HepG2 (cell line): ENCODE measurements around the gene WNT7A. TPM values are rescaled to one million over a fixed set of nuclear protein-coding genes. Genes with fewer than 3 reads are reported as not detected.
A peak's percentile ranks its signal among the peaks of the same experiment; 100 is the strongest.

Experiments used
- BORCS8-MEF2B ChIP-seq: sonication (generic); formaldehyde crosslinking; IDR thresholded peaks from 2 replicates; pipeline ENCODE4 v1.8.0; 2022; ENCODE audit warnings: mild to moderate bottlenecking, missing genetic modification reagents
- CEBPZ ChIP-seq: IDR thresholded peaks from 2 replicates; pipeline ENCODE4 v1.6.1; 2012; ENCODE audit warnings: low read length, improper control_type of control experiment
- FOXO1 ChIP-seq: sonication (generic); formaldehyde crosslinking; IDR thresholded peaks from 2 replicates; pipeline ENCODE4 v1.4.0; 2020; ENCODE audit warnings: missing genetic modification reagents
- JUND ChIP-seq: sonication (generic); formaldehyde crosslinking; IDR thresholded peaks from 2 replicates; pipeline ENCODE4 v1.8.0; 2022; ENCODE audit warnings: mild to moderate bottlenecking, missing genetic modification reagents
- KDM4B ChIP-seq: sonication (generic); formaldehyde crosslinking; IDR thresholded peaks from 2 replicates; pipeline ENCODE4 v1.4.0; 2020; ENCODE audit warnings: missing genetic modification reagents
- MAX ChIP-seq: IDR thresholded peaks from 2 replicates; pipeline ENCODE4 v1.6.1; 2012; ENCODE audit warnings: inconsistent platforms
- MIER3 ChIP-seq: IDR thresholded peaks from 2 replicates; pipeline ENCODE4 v1.6.1; 2016; ENCODE audit warnings: missing compliant biosample characterization, borderline replicate concordance
- MLLT10 ChIP-seq: sonication (generic); formaldehyde crosslinking; IDR thresholded peaks from 2 replicates; pipeline ENCODE4 v1.4.0; 2020; ENCODE audit warnings: missing genetic modification reagents
- NFIB ChIP-seq: sonication (generic); formaldehyde crosslinking; IDR thresholded peaks from 2 replicates; pipeline ENCODE4 v1.9.0; 2021; ENCODE audit warnings: missing genetic modification reagents, mild to moderate bottlenecking, borderline replicate concordance
- ONECUT2 ChIP-seq: sonication (generic); formaldehyde crosslinking; IDR thresholded peaks from 2 replicates; pipeline ENCODE4 v1.4.0; 2020; ENCODE audit warnings: missing genetic modification reagents
- PAXIP1 ChIP-seq: sonication (generic); formaldehyde crosslinking; conservative IDR thresholded peaks from 2 replicates; pipeline ENCODE4 v1.4.0; 2020; ENCODE audit warnings: mild to moderate bottlenecking, missing genetic modification reagents, moderate library complexity
- RAD21 ChIP-seq: fragments of 450-650 bp; formaldehyde crosslinking; IDR thresholded peaks from 2 replicates; pipeline ENCODE4 v1.5.0; 2020; ENCODE audit warnings: mild to moderate bottlenecking
- RBM39 ChIP-seq: fragments of 200-400 bp; formaldehyde crosslinking; IDR thresholded peaks from one replicate; pipeline ENCODE4 v1.6.1; 2018; ENCODE audit warnings: antibody characterized with exemption, mild to moderate bottlenecking, low read depth, low read length; ENCODE audit not compliant: poor library complexity, severe bottlenecking
- SIN3B ChIP-seq: fragments of 150-350 bp; IDR thresholded peaks from 2 replicates; pipeline ENCODE4 v1.6.1; 2014; ENCODE audit warnings: low read length
- TEAD3 ChIP-seq: optimal IDR thresholded peaks from 2 replicates; pipeline ENCODE3; 2016; ENCODE audit warnings: borderline replicate concordance
- THAP11 ChIP-seq: IDR thresholded peaks from 2 replicates; pipeline ENCODE4 v1.6.1; 2016; ENCODE audit warnings: missing biosample characterization, missing genetic modification reagents
- THRA ChIP-seq: sonication (generic); formaldehyde crosslinking; IDR thresholded peaks from 2 replicates; pipeline ENCODE4 v1.4.0; 2020; ENCODE audit warnings: missing genetic modification reagents, borderline replicate concordance
- YY1 ChIP-seq: IDR thresholded peaks from 2 replicates; pipeline ENCODE4 v1.6.1; 2011; ENCODE audit warnings: low read length, low read depth, moderate library complexity, mild to moderate bottlenecking; ENCODE audit not compliant: insufficient read depth, insufficient replicate concordance
- ZNF430 ChIP-seq: sonication (generic); formaldehyde crosslinking; IDR thresholded peaks from 2 replicates; pipeline ENCODE4 v1.9.0; 2021; ENCODE audit warnings: mild to moderate bottlenecking, missing genetic modification reagents
- ZNF615 ChIP-seq: sonication (generic); formaldehyde crosslinking; IDR thresholded peaks from 2 replicates; pipeline ENCODE4 v1.5.0; 2020; ENCODE audit warnings: mild to moderate bottlenecking, missing genetic modification reagents, borderline replicate concordance
- ZSCAN21 ChIP-seq: sonication (generic); formaldehyde crosslinking; IDR thresholded peaks from 2 replicates; pipeline ENCODE4 v1.8.0; 2022; ENCODE audit warnings: mild to moderate bottlenecking, missing genetic modification reagents, moderate library complexity, borderline replicate concordance
- polyA plus RNA-seq, 8 experiments: library from polyadenylated mRNA; depleted of rRNA in 3 of 8; stranded (reverse) in 7 of 8; unstranded in 1 of 8; fragments of >200 nt; fragmentation: Illumina TruSeq in 4 of 8; extraction: Trizol in 4 of 8; gene quantifications; 2 replicates each; pipeline versions ENCODE4 v1.2.1 to v1.2.3, GENCODE V29; 2011 to 2016; ENCODE audit warnings: low read depth in 4 of 8, missing spikeins in 1 of 8, mixed read lengths in 1 of 8; ENCODE audit not compliant: insufficient read depth in 1 of 8
- total RNA-seq, 5 experiments: library from RNA; depleted of rRNA; stranded (reverse); fragments of >200 nt; fragmentation: Illumina TruSeq; extraction: Trizol; gene quantifications; 2 replicates each; pipeline ENCODE4 v1.2.3, GENCODE V29; 2016; ENCODE audit warnings: low read depth in 1 of 5

The WNT7A gene
- total and polyA plus RNA-seq, 2 of the 13 experiments (the other 11 are each of a cell fraction or from before 2014, with no cell fraction given), result not detected

GRCh38 chr3:13896473-13897154, 16.7 kb upstream of the WNT7A start (continued):
- TF ChIP-seq THRA (CRISPR knock-in tag), result no peak
- TF ChIP-seq MLLT10, result no peak
- no peak for TF ChIP-seq ZSCAN21
- peak; percentile 88 for TF ChIP-seq RAD21 (CRISPR knock-in tag)
- TF ChIP-seq ZNF430 (CRISPR knock-in tag), result no peak
- peak; percentile 30 for TF ChIP-seq TEAD3
- no peak for TF ChIP-seq RBM39
- TF ChIP-seq KDM4B (CRISPR knock-in tag), result no peak
- no peak for TF ChIP-seq PAXIP1 (CRISPR knock-in tag)
- TF ChIP-seq ZNF615 (CRISPR knock-in tag), result no peak
- no peak for TF ChIP-seq CEBPZ
- no peak for TF ChIP-seq NFIB (CRISPR knock-in tag)
- no peak for TF ChIP-seq JUND (CRISPR knock-in tag)
- no peak for TF ChIP-seq ONECUT2
- no peak for TF ChIP-seq MAX
- 0 out of 2 replicates have a peak, but pooled peaks have one; percentile 11 for TF ChIP-seq THAP11
- TF ChIP-seq FOXO1 (CRISPR knock-in tag), result no peak
- peak; percentile 78 for TF ChIP-seq YY1
- no peak for TF ChIP-seq SIN3B
- no peak for TF ChIP-seq BORCS8-MEF2B (CRISPR knock-in tag)
- no peak for TF ChIP-seq MIER3 (CRISPR knock-in tag)
